Osteoblast (primary cell): ENCODE measurements around the gene GASK1A. TPM values are rescaled to one million over a fixed set of nuclear protein-coding genes. Genes with fewer than 3 reads are reported as not detected.

ENCODE experiments used
- DNase-seq: peaks from one replicate; pipeline ENCODE4 v3.0.0; 2011; ENCODE audit warnings: low spot score, mixed read lengths; ENCODE audit not compliant: insufficient read length; ENCODE audit errors: missing footprints
- H2AFZ ChIP-seq: 2 replicates; pipeline ENCODE4 v1.6.0; 2011; ENCODE audit warnings: mild to moderate bottlenecking, low read length
- H3K27ac ChIP-seq: 2 replicates; pipeline ENCODE4 v1.5.1; 2011; ENCODE audit warnings: mild to moderate bottlenecking, low read depth, low read length, moderate library complexity
- H3K27me3 ChIP-seq: 2 replicates; pipeline ENCODE4 v1.6.0; 2012; ENCODE audit warnings: mild to moderate bottlenecking, control low read depth, inconsistent platforms, low read length, moderate library complexity; ENCODE audit not compliant: insufficient read depth
- H3K36me3 ChIP-seq: 2 replicates; pipeline ENCODE4 v1.5.1; 2011; ENCODE audit warnings: mild to moderate bottlenecking, low read length, control low read depth, moderate library complexity; ENCODE audit not compliant: insufficient read depth
- H3K4me1 ChIP-seq: 2 replicates; pipeline ENCODE4 v1.5.1; 2011; ENCODE audit warnings: mild to moderate bottlenecking, low read length, control low read depth, moderate library complexity; ENCODE audit not compliant: insufficient read depth
- H3K4me2 ChIP-seq: 2 replicates; pipeline ENCODE4 v1.6.0; 2011; ENCODE audit warnings: mild to moderate bottlenecking, low read length; ENCODE audit not compliant: insufficient read depth
- H3K4me3 ChIP-seq: fragments of 200-600 bp; sonication (generic); 3 replicates; pipeline ENCODE4 v1.5.1; 2012; ENCODE audit warnings: mild to moderate bottlenecking, low read length, inconsistent platforms; ENCODE audit not compliant: insufficient read depth
- H3K79me2 ChIP-seq: 2 replicates; pipeline ENCODE4 v1.6.0; 2012; ENCODE audit warnings: mild to moderate bottlenecking, low read length, control low read depth, inconsistent platforms; ENCODE audit not compliant: insufficient read depth
- H3K9me3 ChIP-seq: 2 replicates; pipeline ENCODE4 v1.5.1; 2011; ENCODE audit warnings: low read depth, low read length, control low read depth
- H4K20me1 ChIP-seq: 2 replicates; pipeline ENCODE4 v1.6.0; 2012; ENCODE audit warnings: mild to moderate bottlenecking, low read length, control low read depth; ENCODE audit not compliant: insufficient read depth
- total RNA-seq: library from RNA; depleted of rRNA; stranded (reverse); fragments of >200 nt; gene quantifications from 2 replicates; pipeline ENCODE4 v1.2.3, GENCODE V29; 2012
- TF ChIP-seq, protein P1 (sequence below): IDR thresholded peaks from 2 replicates; pipeline ENCODE4 v1.5.1; 2011; ENCODE audit warnings: mild to moderate bottlenecking, low read depth, low read length, moderate library complexity; ENCODE audit errors: extremely low read depth

Gene GASK1A
- total RNA-seq, 1 donor, result 0.72 TPM

DNA sequence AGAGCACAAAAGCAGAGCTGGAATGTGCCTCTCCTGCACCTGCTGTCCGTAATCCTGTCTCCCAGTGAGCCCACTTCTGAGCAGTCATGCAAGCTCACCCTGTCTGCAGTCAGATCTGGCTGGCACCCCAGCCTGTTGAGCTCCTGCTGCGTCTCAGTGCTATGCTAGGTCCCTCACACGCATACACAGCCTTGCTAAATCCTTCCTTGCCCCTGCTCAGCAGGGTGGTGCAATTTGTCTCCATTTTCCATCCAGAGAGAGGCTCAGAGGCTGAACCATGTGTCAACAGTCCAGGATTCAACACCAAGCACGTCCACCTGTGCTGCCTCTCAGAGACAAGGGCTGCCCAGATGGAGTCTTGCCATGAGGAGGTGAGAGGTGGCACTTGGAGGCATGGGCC, 115.7 kb downstream of the GASK1A start:
- peaks cover 3% of the 10 kb centered on the region for H3K79me2 ChIP-seq
- no peaks in the 10 kb centered on the region for H3K27me3 ChIP-seq
- H3K4me1 ChIP-seq, result no peaks in the 10 kb centered on the region
- no peak for DNase-seq
- H3K27ac ChIP-seq, result no peak overlapping the region
- H4K20me1 ChIP-seq, result peaks cover 17% of the 10 kb centered on the region
- H3K9me3 ChIP-seq, result no peaks in the 10 kb centered on the region
- no peaks in the 10 kb centered on the region for H3K36me3 ChIP-seq
- H3K4me3 ChIP-seq, result no peak overlapping the region
- H2AFZ ChIP-seq, result no peak overlapping the region
- H3K4me2 ChIP-seq, result no peak overlapping the region
- TF ChIP-seq, protein P1, sequence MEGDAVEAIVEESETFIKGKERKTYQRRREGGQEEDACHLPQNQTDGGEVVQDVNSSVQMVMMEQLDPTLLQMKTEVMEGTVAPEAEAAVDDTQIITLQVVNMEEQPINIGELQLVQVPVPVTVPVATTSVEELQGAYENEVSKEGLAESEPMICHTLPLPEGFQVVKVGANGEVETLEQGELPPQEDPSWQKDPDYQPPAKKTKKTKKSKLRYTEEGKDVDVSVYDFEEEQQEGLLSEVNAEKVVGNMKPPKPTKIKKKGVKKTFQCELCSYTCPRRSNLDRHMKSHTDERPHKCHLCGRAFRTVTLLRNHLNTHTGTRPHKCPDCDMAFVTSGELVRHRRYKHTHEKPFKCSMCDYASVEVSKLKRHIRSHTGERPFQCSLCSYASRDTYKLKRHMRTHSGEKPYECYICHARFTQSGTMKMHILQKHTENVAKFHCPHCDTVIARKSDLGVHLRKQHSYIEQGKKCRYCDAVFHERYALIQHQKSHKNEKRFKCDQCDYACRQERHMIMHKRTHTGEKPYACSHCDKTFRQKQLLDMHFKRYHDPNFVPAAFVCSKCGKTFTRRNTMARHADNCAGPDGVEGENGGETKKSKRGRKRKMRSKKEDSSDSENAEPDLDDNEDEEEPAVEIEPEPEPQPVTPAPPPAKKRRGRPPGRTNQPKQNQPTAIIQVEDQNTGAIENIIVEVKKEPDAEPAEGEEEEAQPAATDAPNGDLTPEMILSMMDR, result no peak

- H3K4me2 ChIP-seq, result no peak overlapping the region
- no peaks in the 10 kb centered on the region for H3K27me3 ChIP-seq
- H3K4me3 ChIP-seq, result no peak overlapping the region
- TF ChIP-seq, protein P1, result no peak
- no peaks in the 10 kb centered on the region for H3K9me3 ChIP-seq
- no peak for DNase-seq
- H3K79me2 ChIP-seq, result peaks cover 3% of the 10 kb centered on the region
- no peaks in the 10 kb centered on the region for H3K36me3 ChIP-seq
- H3K27ac ChIP-seq, result no peak overlapping the region
- no peak overlapping the region for H2AFZ ChIP-seq
- H4K20me1 ChIP-seq, result peaks cover 18% of the 10 kb centered on the region
- no peaks in the 10 kb centered on the region for H3K4me1 ChIP-seq
Observed at GRCh38 chr3:43095370-43095769, 116.3 kb downstream of the GASK1A start.

GRCh38 chr3:43096761-43097160, 117.7 kb downstream of the GASK1A start:
- DNase-seq, result no peak
- Histone ChIP-seq H3K4me2 (no peak overlapping the region), H4K20me1 (peaks cover 15% of the 10 kb centered on the region), H3K27ac (no peak overlapping the region), H3K4me3 (no peak overlapping the region), H3K9me3 (no peaks in the 10 kb centered on the region), H3K79me2 (peaks cover 3% of the 10 kb centered on the region), H3K4me1 (no peaks in the 10 kb centered on the region), H2AFZ (no peak overlapping the region), H3K36me3 (no peaks in the 10 kb centered on the region), H3K27me3 (no peaks in the 10 kb centered on the region)
- TF ChIP-seq, protein P1, result no peak

- no peaks in the 10 kb centered on the region for H3K36me3 ChIP-seq
Observed at GRCh38 chr3:43097400-43098080, 118.4 kb downstream of the GASK1A start.

More at GRCh38 chr3:43097400-43098080, 118.4 kb downstream of the GASK1A start:
- H3K4me2 ChIP-seq, result no peak overlapping the region
- H3K4me3 ChIP-seq, result no peak overlapping the region
- H3K9me3 ChIP-seq, result no peaks in the 10 kb centered on the region
- H3K27ac ChIP-seq, result no peak overlapping the region
- TF ChIP-seq, protein P1, result no peak
- peaks cover 18% of the 10 kb centered on the region for H4K20me1 ChIP-seq
- H3K79me2 ChIP-seq, result peaks cover 3% of the 10 kb centered on the region
- H3K4me1 ChIP-seq, result no peaks in the 10 kb centered on the region
- no peaks in the 10 kb centered on the region for H3K27me3 ChIP-seq
- DNase-seq, result no peak
- no peak overlapping the region for H2AFZ ChIP-seq
